Keratinocyte (primary cell): ENCODE measurements around the gene GIMD1. TPM values are rescaled to one million over a fixed set of nuclear protein-coding genes. Genes with fewer than 3 reads are reported as not detected.

Experiments
- DNase-seq: peaks from one replicate; pipeline ENCODE4 v3.0.0-alpha.2; 2011; ENCODE audit warnings: low read depth, missing footprints, low spot score
- FAIRE-seq: peaks from 2 replicates; lab custom pipeline; 2011; peaks lifted over from hg19 to GRCh38; lab: Jason Lieb, UNC
- H2AFZ ChIP-seq: 2 replicates; pipeline ENCODE4 v1.6.0; 2012; ENCODE audit warnings: low read length, control low read depth, inconsistent platforms; ENCODE audit not compliant: control insufficient read depth
- H3K27ac ChIP-seq: 2 replicates; pipeline ENCODE4 v1.5.1; 2011; ENCODE audit warnings: low read length; ENCODE audit not compliant: control insufficient read depth, insufficient read depth
- H3K27me3 ChIP-seq: 3 replicates; pipeline ENCODE4 v1.6.0; 2011; ENCODE audit warnings: low read length; ENCODE audit not compliant: control insufficient read depth, insufficient read depth; ENCODE audit errors: extremely low read depth
- H3K36me3 ChIP-seq, 2 experiments: 2 replicates in 1 of 2; 3 replicates in 1 of 2; pipeline ENCODE4 v1.5.1; 2011; ENCODE audit warnings: low read length in 2 of 2, mild to moderate bottlenecking in 1 of 2; ENCODE audit not compliant: control insufficient read depth in 2 of 2, insufficient read depth in 2 of 2; ENCODE audit errors: extremely low read depth in 1 of 2
- H3K4me1 ChIP-seq: 3 replicates; pipeline ENCODE4 v1.5.1; 2011; ENCODE audit warnings: low read length; ENCODE audit not compliant: control insufficient read depth, insufficient read depth; ENCODE audit errors: extremely low read depth
- H3K4me2 ChIP-seq: 3 replicates; pipeline ENCODE4 v1.6.0; 2011; ENCODE audit warnings: low read depth, low read length; ENCODE audit not compliant: control insufficient read depth, insufficient read depth; ENCODE audit errors: extremely low read depth
- H3K4me3 ChIP-seq, 3 experiments: fragments of 200-600 bp in 1 of 3; sonication (generic) in 1 of 3; 2 replicates in 2 of 3; 3 replicates in 1 of 3; pipeline ENCODE4 v1.5.1; 2011 to 2016; ENCODE audit warnings: low read length in 3 of 3, mild to moderate bottlenecking in 3 of 3, control low read depth in 2 of 3, inconsistent platforms in 1 of 3, low read depth in 1 of 3, mixed read lengths in 1 of 3, mixed run types in 1 of 3, moderate library complexity in 1 of 3; ENCODE audit not compliant: control insufficient read depth in 2 of 3, insufficient read depth in 2 of 3; ENCODE audit errors: extremely low read depth in 1 of 3
- H3K79me2 ChIP-seq: 2 replicates; pipeline ENCODE4 v1.6.0; 2012; ENCODE audit warnings: low read length; ENCODE audit not compliant: control insufficient read depth, insufficient read depth
- H3K9ac ChIP-seq: 3 replicates; pipeline ENCODE4 v1.6.0; 2011; ENCODE audit warnings: low read length; ENCODE audit not compliant: control insufficient read depth, insufficient read depth; ENCODE audit errors: extremely low read depth
- H3K9me1 ChIP-seq: 3 replicates; pipeline ENCODE4 v1.6.0; 2011; ENCODE audit warnings: low read length; ENCODE audit not compliant: control insufficient read depth, insufficient read depth; ENCODE audit errors: extremely low read depth
- H3K9me3 ChIP-seq: 2 replicates; pipeline ENCODE4 v1.5.1; 2012; ENCODE audit warnings: low read depth, low read length; ENCODE audit not compliant: control insufficient read depth
- H4K20me1 ChIP-seq: 3 replicates; pipeline ENCODE4 v1.6.0; 2011; ENCODE audit warnings: low read length; ENCODE audit not compliant: control insufficient read depth, insufficient read depth; ENCODE audit errors: extremely low read depth
- EZH2 ChIP-seq: IDR thresholded peaks from one replicate; pipeline ENCODE4 v1.6.1; 2012; ENCODE audit warnings: inconsistent platforms, mild to moderate bottlenecking, low read length, moderate library complexity
- dilution Hi-C: fragments of 300-500 bp; cut with MboI; formaldehyde crosslinking; loops from one replicate; pipeline ENCODE4 v1.7.0; 2020; ENCODE audit warnings: low sequenced_read_pairs; ENCODE audit not compliant: extremely low pct_ligation_motif_present
- polyA plus RNA-seq, 5 experiments: library from polyadenylated mRNA; depleted of rRNA in 3 of 5; stranded (reverse) in 3 of 5; stranded (forward) in 1 of 5; unstranded in 1 of 5; fragments of >200 nt; gene quantifications; 1 replicate in 1 of 5; 2 replicates in 3 of 5; 3 replicates in 1 of 5; pipeline versions ENCODE4 v1.2.1 to v1.2.3, GENCODE V29; 2011 to 2012; ENCODE audit warnings: missing spikeins in 2 of 5, low read depth in 1 of 5, low replicate concordance in 1 of 5
- TF ChIP-seq, protein P1 (sequence below), 3 experiments: IDR thresholded peaks in 1 of 3; conservative IDR thresholded peaks in 1 of 3; optimal IDR thresholded peaks in 1 of 3; 2 replicates in 2 of 3; 3 replicates in 1 of 3; pipeline versions ENCODE3 to v1.5.1; 2011; ENCODE audit warnings: low read length in 3 of 3, mild to moderate bottlenecking in 3 of 3, moderate library complexity in 2 of 3, control low read depth in 1 of 3, inconsistent platforms in 1 of 3; ENCODE audit not compliant: insufficient read depth in 2 of 3; ENCODE audit errors: extremely low read depth in 1 of 3

GIMD1 gene
- polyA plus RNA-seq, 1 donor (not counting 4 experiments of a cell fraction or from before 2014, with no cell fraction given), result not detected

GRCh38 chr4:106312377-106312776, 56.2 kb downstream of the GIMD1 start:
- Histone ChIP-seq H3K4me3 (no peak overlapping the region), H3K9me3 (no peaks in the 10 kb centered on the region), H3K36me3 (no peaks in the 10 kb centered on the region), H3K27me3 (no peaks in the 10 kb centered on the region), H4K20me1 (no peaks in the 10 kb centered on the region), H3K9me1 (no peaks in the 10 kb centered on the region), H3K4me2 (no peak overlapping the region), H3K9ac (no peak overlapping the region), H3K79me2 (peaks cover 32% of the 10 kb centered on the region), H2AFZ (no peak overlapping the region), H3K27ac (no peak overlapping the region), H3K4me1 (peaks cover 3% of the 10 kb centered on the region)
- DNase-seq, result no peak
- no peak for FAIRE-seq
- TF ChIP-seq EZH2, result no peak
- TF ChIP-seq, protein P1, sequence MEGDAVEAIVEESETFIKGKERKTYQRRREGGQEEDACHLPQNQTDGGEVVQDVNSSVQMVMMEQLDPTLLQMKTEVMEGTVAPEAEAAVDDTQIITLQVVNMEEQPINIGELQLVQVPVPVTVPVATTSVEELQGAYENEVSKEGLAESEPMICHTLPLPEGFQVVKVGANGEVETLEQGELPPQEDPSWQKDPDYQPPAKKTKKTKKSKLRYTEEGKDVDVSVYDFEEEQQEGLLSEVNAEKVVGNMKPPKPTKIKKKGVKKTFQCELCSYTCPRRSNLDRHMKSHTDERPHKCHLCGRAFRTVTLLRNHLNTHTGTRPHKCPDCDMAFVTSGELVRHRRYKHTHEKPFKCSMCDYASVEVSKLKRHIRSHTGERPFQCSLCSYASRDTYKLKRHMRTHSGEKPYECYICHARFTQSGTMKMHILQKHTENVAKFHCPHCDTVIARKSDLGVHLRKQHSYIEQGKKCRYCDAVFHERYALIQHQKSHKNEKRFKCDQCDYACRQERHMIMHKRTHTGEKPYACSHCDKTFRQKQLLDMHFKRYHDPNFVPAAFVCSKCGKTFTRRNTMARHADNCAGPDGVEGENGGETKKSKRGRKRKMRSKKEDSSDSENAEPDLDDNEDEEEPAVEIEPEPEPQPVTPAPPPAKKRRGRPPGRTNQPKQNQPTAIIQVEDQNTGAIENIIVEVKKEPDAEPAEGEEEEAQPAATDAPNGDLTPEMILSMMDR (optimal IDR thresholded peaks at IDR 0.05 in 1 of 3, IDR thresholded peaks at IDR 0.05 in 1 of 3, conservative IDR thresholded peaks at IDR 0.05 in 1 of 3; ENCODE audit: extremely low read depth in 1 of 3, insufficient read depth in 2 of 3, low read length in 3 of 3), result no peak
- dilution Hi-C loops, result no loop called here

Other genes with a start within 250 kb of the GIMD1 start
- gene TBCK, start 52.6 kb downstream of the GIMD1 start, polyA plus RNA-seq, result 14.0 to 22.2 TPM (median 19.3 TPM) in 3 replicates
- gene AIMP1, start 52.2 kb downstream of the GIMD1 start, polyA plus RNA-seq, result 20.9 to 52.9 TPM (median 28.0 TPM) in 3 replicates